ENCODE measurements around the gene GAB2.

The GAB2 gene

DNA sequence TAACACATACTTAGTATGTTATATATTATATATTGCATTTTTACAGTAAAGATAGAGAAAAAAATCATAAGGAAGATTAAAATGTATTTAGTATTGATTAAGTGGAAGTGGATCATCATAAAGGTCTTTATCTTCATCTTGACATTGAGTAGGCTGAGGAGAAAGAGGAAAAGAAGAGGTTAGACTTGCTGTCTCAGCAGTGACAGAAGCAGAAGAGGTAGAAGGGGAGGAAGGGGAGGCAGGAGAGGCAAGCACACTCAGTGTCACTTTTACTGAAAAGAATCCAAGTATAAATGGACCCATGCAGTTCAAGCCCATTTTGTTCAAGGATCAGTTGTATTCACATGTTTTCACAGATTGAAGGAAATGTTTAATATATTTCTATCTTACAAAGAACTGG is 69.7 kb downstream of the GAB2 start:
- no peak for DNase-seq (ENCODE audit: low read depth, low spot score)
- no peak overlapping the region for H3K27ac ChIP-seq

DNA sequence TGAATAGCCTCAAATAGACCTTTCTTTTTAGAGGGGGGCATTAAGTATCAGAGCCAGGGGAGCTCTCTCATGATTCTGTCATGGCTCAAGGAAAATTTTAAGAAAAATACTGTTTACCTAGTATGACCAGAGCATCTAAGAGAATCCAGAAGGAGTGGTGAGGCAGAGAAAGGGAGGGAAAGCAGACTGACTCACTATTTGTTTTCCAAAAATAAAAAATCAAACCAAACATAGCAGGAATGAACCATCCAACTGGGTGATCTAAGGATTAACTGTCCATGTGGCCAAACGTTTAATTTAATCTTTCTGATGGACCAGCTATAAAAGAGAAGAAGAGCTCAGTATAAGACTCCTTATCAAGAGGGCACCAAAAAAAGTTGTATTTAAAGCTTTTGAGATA is 70.8 kb downstream of the GAB2 start:
- no peak for DNase-seq (ENCODE audit: low read depth, low spot score)
- H3K27ac ChIP-seq: no peak overlapping the region

DNA sequence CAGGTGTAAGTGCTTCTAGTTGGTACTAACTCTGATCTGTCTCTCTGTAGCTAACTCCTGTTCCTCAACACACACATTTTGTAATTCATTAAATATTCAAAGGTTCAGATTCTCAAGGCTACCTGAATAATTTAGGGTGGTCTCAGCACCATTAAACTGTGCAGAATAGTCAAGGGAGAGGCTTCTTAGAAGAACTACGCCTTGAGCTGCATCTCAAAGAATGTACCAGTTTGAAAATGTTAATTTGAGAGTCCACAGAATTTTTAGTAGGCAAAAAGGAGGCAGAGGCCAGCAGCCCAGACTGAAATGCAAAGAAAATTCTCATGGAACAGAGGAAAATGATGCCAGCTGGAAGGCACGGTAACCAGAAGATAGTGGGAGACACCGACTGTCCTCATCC is 72.2 kb downstream of the GAB2 start:
- DNase-seq (ENCODE audit: low read depth, low spot score): no peak
- H3K27ac ChIP-seq: no peak overlapping the region

DNA sequence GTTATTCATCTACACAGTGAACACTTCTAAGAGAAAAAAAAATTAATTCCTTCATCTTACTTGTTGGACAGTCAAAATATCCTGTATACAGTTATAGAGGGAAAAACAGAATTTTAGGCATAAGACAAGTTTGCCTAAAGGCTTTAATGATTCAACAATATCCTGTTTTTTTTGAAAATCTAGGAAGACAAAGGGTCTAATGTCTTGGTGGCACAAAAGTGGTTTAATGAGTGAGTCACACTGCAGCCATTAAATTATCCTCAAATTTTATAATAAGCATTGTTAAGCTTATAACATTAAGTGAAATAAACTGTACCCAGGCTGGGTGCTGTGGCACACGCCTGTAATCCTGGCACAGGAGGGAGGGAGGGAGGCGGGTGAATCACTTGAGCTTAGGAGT is 72.9 kb downstream of the GAB2 start:
- no peak overlapping the region for H3K27ac ChIP-seq
- no peak for DNase-seq (ENCODE audit: low read depth, low spot score)

DNA sequence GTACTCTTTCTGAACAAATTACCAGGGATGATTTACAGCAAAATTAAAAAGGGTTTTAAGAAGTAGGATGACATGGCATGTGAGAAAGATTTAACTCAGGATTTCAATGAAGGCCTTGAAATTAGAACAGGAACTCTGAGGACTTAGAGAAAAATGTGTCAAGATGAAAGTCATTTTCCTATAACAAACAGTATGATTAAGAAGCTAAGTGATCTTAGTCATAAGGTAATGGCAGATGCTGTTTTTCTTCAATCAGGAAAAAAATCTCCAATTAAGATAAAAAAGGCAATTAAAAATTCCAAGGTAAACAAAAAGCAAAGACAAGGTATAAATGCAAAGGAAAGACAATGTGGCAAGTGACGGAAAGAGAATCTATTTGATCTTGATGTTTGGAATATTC is 73.5 kb downstream of the GAB2 start:
- no peak for DNase-seq (ENCODE audit: low read depth, low spot score)
- no peak overlapping the region for H3K27ac ChIP-seq

DNA sequence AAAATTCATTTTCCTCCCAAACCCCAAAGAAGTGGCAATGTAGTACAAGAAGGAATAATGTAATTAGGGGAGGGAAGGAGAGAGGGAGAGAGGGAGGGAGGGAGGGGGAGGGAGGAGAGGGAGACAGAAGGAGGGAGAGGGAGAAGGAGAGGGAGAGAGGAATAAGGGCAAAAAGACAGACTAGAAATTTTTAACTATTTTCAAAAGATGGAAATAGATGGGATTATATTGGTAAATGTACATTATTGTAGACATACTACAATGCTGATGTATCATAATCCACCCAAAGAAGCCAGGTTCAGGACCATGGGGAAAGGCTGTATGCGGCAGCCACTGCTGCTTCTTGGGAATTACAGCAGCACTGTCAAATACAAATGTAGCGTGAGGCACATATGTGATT is 74.3 kb downstream of the GAB2 start:
- no peak overlapping the region for H3K27ac ChIP-seq
- no peak for DNase-seq (ENCODE audit: low read depth, low spot score)

DNA sequence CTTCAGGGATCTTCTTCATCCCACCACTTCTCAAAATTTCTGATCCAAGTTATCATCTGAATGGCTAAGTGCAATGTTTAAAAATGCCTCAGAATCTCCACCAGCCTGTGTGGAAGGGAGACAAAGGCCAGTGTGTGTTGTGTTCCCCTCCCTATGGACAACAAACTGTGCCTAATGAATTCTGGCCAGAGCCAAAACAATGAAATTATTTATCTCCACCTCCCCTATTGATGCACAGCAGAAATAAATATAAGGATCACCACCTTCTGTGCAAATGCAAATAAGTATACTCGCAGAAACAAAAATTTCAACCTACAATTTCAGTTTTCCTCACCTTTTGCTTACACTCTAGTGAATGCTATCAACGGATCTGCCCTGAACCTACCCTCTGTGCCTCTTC is 75.8 kb downstream of the GAB2 start:
- DNase-seq (ENCODE audit: low read depth, low spot score): no peak
- H3K27ac ChIP-seq: no peak overlapping the region

DNA sequence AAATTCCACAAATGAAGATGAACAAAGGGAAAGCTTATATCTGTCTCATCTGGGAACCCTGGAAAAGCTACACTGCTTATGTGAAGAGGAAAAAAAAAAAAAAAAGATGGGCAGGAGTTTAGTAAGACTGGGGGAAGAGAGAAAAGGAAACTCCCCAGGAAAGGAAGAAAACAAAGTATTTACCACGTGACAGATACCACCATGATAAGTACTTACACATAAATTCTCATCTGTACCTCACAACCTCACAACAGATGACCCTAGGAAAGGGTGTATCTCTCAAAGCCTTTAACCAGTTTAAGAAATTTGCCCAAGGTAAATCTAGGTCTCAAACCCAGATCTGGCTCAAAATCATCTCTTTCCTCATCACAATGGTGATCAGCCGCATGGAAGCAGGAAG is 77.1 kb downstream of the GAB2 start:
- no peak for DNase-seq (ENCODE audit: low read depth, low spot score)
- H3K27ac ChIP-seq: no peak overlapping the region

DNA sequence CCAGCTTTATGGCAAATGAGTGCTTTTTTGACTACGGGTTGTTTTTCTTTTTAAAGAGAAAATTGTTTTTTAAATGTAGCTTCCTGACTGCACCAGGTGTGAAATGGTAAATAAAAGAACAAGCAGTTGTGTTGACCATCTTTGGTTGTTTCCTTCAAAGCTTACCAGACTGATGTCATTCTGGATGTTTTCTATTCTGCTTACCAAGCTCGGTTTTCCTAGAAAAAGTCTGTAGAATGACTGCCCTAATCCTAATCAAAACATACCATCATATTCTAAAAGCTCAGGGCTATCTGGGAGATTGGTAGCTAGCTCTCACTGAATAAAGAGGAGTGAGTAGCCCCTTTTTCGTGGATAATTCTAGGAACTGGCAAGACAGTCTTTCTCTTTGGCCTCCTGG is 77.7 kb downstream of the GAB2 start:
- no peak overlapping the region for H3K27ac ChIP-seq
- no peak for DNase-seq (ENCODE audit: low read depth, low spot score)

DNA sequence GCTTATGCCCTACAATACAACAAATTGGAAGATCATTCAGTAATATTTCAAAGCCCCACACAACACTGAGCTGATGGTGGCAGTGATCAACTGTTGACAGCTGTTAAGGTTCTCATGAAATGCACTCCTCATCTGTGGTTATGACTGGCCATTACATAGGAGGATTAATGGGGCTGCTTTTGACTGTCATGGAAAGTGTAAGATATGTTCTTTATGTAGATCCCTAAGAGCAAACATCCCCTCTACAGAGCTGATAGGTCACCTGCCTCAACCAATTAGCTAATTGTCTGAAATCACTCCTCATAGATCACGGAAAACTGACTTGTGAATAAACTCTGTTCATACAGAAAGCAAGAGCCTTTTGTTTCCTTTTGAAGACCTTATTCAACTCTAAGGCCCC is 78.1 kb downstream of the GAB2 start:
- DNase-seq (ENCODE audit: low read depth, low spot score): no peak
- no peak overlapping the region for H3K27ac ChIP-seq

DNA sequence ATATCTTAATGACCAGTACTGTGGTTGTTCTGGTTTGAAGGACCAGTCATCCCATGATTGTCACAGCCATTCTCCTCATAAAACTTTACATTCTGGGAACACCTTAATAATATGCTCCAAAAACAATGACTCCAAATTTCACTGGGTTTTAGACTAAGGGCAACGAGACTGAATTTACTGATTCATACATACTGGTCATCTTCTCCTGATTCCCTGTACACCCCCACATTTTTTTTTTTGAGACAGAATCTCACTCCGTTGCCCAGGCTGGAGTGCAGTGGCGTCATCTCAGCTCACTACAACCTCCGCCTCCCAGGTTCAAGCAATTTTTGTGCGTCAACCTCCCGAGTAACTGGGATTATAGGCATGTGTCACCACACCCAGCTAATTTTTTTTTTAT is 78.9 kb downstream of the GAB2 start:
- no peak overlapping the region for H3K27ac ChIP-seq
- no peak for DNase-seq (ENCODE audit: low read depth, low spot score)

DNA sequence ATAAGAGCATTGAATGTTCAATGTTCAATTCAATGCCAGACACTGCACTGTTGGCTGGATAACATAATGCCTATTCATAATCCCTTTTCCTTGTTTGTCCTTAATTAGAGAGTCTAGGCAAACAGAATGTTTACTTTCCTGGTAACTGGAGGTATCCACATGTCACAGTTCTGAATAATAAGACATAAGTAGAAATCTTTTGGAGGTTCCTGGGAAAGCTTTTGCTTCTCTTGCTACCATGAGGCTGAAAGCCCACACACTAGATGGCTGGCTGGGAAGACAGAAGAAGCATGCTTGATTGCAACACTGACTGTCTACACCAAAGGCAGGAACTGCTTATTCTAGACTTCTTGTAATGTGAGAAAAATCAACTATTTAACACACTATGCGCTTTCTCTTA is 79.5 kb downstream of the GAB2 start:
- H3K27ac ChIP-seq: no peak overlapping the region
- no peak for DNase-seq (ENCODE audit: low read depth, low spot score)

DNA sequence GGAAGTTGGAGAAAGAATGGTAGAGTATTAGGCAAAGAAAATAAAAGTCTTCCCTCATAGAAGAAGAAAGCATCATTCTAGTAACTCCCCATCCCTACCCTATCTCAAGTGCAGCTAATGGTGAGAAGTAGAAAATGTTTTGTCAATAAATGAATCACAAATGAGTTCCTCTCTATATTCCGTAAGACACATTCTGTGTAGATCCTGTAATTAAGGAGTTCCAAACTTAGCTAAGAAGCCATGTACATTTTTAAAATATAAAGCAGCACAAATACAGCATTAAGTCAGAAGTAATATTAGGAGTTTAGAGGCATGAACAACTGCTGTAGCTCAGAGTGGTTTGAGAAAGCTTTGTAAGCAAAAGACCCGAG is 80.1 kb downstream of the GAB2 start:
- DNase-seq (ENCODE audit: low read depth, low spot score): no peak
- no peak overlapping the region for H3K27ac ChIP-seq

DNA sequence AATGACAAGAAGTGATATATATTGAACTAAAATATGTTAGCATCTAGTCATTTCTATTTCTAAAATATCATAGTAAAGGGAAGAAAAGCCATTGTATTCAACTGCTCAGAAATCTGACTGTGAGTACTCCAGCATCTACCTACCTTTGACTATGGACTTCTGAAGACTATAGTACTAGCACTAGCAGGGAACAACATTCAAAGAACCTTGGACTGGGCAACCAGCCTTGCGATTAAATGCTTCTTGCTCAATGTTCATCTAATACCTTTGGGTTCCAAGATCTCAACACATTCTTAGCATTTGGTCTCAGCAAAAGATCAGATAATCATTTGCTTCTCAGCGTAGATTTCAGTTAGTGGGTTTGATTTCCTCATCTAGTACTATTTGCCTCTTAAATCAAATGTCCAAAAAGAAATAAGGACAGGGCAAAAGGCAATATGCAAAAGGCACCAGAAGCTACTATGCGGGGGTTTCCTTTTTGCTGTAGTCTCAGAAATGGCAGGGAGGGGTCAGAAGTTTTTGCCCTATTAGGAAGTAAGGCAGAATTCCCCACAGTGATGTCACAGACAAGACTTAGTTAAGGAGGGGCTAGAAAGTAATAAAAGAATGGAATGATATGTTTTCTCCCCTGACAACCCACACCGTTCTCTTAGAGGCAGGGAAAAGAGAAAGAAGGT is 80.6 kb downstream of the GAB2 start:
- no peak for DNase-seq (ENCODE audit: low read depth, low spot score)
- H3K27ac ChIP-seq: no peak overlapping the region

DNA sequence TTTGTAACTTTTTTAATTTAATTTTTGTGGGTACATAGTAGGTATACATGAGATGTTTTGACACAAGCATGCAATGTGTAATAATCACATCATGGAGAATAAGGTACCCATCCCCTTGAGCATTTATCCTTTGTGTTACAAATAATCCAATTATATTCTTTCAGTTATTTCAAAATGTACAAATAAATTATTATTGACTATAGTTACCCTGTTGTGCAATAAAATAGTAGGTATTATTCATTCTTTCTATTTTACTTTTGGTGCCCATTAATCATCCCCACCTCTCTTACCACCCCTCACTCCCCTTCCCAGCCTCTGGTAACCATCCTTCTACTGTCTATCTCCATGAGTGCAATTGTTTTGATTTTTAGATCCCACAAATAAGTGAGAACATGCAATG is 83.5 kb downstream of the GAB2 start:
- no peak for DNase-seq (ENCODE audit: low read depth, low spot score)
- H3K27ac ChIP-seq: no peak overlapping the region

DNA sequence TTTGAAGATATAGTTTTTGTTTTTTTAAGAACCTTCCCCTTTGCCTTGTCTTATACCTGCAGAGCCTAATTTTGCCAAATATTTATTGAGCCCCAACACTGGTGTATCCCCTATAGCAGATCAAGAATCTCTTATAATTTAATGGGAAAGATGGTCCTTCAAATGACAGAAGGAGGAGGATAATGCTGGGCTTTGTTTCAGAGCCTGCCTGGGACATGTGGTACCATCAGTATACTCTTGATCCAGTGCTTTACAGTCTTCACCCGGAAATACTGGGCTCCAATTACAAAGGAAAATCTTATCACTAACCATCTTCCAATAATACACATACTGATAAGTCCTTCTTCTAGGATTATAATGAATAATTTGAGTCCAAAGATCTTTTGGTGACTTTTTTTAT is 84.7 kb downstream of the GAB2 start:
- no peak for DNase-seq (ENCODE audit: low read depth, low spot score)
- no peak overlapping the region for H3K27ac ChIP-seq

DNA sequence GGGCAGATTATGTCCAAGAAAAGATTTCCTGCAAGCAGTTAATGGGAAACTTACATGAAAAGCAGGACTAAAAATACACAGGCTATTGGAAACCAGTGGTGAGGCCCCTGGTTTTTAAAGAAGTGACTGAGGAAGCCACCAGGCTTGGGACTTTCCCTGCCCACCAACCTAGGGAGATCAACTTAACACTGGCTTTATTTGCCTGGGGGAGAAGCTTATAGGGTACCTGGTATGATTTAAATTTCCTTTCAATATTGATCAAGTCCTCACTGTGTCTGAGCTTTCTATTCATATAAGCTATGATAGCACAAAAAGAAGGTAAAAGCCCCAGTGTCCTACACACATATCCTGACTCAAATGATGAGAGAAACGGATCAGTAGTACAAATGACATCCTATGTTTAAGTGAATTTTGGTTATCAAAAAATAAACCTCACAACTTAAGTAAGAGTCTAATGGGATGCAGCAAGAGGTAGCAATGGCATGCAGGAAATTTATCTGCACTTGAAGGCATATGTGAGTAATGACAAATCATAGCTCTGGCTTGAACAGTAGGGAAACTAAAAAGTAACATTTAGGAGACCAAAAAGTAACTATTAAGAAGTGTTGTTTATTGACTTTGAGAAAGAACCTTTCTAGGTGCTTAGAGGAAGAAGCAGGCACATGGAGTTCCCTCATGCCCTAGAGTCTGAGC is 85.3 kb downstream of the GAB2 start:
- DNase-seq (ENCODE audit: low read depth, low spot score): no peak
- H3K27ac ChIP-seq: no peak overlapping the region

DNA sequence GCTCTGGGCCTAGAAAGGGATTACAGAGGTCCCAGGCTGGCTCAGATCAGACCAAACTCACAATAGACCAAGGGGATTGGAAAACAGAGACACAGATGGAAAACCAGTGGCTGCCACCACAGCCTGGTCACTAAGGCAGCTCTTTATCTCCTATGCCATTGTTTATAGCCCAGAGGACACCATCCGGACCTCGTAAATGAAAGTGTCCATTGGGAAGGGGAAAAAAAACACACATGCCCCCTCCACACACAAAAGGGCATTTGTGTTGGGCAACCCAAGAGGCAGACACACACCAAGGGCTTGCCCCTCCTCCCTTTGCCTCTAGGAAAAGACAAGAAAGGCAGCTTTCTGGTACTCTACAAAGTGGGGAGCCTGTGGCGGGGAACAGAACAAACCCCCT is 85.9 kb downstream of the GAB2 start:
- no peak for DNase-seq (ENCODE audit: low read depth, low spot score)
- H3K27ac ChIP-seq: no peak overlapping the region

DNA sequence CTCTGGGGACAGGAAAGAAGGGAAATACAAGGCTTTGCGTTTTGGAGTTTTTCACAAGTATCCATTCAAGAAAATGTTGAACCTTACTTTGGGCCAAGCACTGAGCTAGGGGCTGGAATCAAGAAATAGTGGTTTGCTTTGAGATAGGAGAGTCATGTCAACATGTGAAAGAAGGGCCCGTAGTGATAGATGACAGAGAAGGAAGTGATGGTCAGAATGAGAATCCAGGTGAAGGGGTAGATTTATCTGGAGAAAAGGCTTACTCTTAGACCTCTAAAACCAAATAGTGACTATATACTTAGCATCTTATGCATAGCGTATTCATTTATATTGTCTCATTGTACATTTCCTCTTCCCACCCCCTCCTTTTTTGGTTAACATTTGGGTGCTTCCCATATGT is 87.3 kb downstream of the GAB2 start:
- no peak overlapping the region for H3K27ac ChIP-seq
- DNase-seq (ENCODE audit: low read depth, low spot score): no peak

DNA sequence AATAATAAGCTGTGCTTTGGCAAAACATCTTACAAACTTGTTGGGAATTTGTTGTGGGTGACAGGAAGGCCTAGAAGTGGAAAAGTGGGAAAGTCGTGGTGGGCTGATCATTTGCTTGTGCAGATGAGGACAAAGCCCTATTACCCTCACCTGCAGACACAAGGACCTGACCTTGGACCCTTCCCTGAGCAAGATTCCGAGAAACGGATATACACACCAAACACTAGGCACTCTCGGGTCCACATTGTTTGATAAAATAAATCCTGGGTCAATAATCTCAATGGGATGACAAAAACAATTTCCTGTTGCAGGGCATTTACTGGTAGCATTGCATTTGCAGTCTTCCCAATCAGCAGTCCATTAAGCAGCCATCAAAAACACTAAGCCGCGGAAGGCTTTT is 89.7 kb downstream of the GAB2 start:
- H3K27ac ChIP-seq: no peak overlapping the region
- no peak for DNase-seq (ENCODE audit: low read depth, low spot score)

DNA sequence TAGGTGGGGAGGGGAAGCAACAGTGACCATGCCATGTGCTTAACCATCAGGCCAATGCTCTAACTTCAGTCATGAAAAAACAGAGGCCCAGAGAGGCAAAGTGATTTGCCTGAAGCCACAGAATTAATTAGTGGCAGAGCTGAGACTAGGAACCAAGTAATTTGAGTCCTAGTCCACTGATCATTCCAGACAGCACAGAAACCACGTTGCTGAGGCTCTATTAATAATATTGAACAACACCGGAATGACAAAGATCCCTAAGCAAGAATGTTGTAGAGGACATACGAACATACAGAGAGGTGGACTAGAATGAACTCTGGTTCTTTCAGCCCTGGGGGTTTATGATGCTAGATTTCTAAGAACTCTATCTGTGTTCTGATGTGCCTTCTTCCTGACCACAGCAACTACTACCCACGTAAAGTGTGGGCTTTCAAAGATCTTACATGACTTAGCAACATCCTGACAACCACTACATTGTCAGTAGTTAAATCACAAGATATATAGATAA is 92.3 kb downstream of the GAB2 start:
- no peak for DNase-seq (ENCODE audit: low read depth, low spot score)
- H3K27ac ChIP-seq: no peak overlapping the region

DNA sequence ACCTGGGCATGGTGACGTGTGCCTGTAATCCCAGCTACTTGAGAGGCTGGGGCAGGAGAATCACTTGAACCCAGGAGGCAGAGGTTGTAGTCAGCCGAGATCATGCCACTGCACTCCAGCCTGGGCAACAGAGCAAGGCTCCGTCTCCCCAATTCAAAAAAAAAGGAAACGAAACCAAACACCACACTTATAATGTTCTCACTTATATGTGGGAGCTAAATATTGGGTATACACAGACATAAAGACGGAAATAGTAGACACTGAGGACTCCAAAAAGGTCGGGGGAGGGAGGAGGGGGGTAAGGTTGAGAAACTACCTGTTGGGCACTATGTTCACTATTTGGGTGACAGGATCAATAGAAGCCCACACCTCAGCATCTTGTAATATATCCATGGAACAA is 94.3 kb downstream of the GAB2 start:
- no peak for DNase-seq (ENCODE audit: low read depth, low spot score)

More for the DNA sequence above, 94.3 kb downstream of the GAB2 start:
- no peak overlapping the region for H3K27ac ChIP-seq
